Body of pancreas (tissue), 4 donors: ENCODE data around the gene TMUB1. TPM values are rescaled to one million over a fixed set of nuclear protein-coding genes. Genes with fewer than 3 reads are reported as not detected.

ENCODE experiments used
- ATAC-seq: fragments of 150-250 bp; one replicate; pipeline ENCODE4 v1.9.1; 2016
- DNase-seq, 4 donors: peaks; one replicate each; pipeline ENCODE4 v3.0.0-alpha.2; 2019
- H3K27ac ChIP-seq, 4 donors: fragments of 200-600 bp; sonication (generic); 1 replicate in 3 of 4; 2 replicates in 1 of 4; pipeline versions ENCODE4 v1.5.1 to v1.6.1; 2016 to 2019; ENCODE audit warnings: mild to moderate bottlenecking in 1 of 4, mixed read lengths in 1 of 4, moderate library complexity in 1 of 4
- H3K27me3 ChIP-seq, 2 donors: fragments of 200-600 bp; sonication (generic); one replicate each; pipeline ENCODE4 v1.6.0; 2016; ENCODE audit warnings: mild to moderate bottlenecking in 1 of 2
- H3K36me3 ChIP-seq, 2 donors: fragments of 200-600 bp; sonication (generic); replicated peaks in 1 of 2; 2 replicates each; pipeline ENCODE4 v1.5.1; 2016; ENCODE audit warnings: low read depth in 2 of 2; ENCODE audit not compliant: insufficient read depth in 1 of 2
- H3K4me1 ChIP-seq: fragments of 200-600 bp; sonication (generic); one replicate; pipeline ENCODE4 v1.6.0; 2016
- H3K4me3 ChIP-seq, 2 donors: fragments of 200-600 bp; sonication (generic); 1 replicate in 1 of 2; 2 replicates in 1 of 2; pipeline ENCODE4 v1.5.1; 2016 to 2019
- H3K9me3 ChIP-seq, 3 donors: fragments of 200-600 bp; sonication (generic); 1 replicate in 2 of 3; 2 replicates in 1 of 3; pipeline ENCODE4 v1.5.1; 2016
- CTCF ChIP-seq, 7 experiments: fragments of 450-650 bp in 4 of 7; fragments of 200-600 bp in 3 of 7; sonication (generic) in 3 of 7; IDR thresholded peaks; one replicate each; pipeline ENCODE4 v1.5.1; 2016 to 2019; ENCODE audit warnings: antibody characterized with exemption in 7 of 7
- POLR2A ChIP-seq, 3 donors: fragments of 450-650 bp; IDR thresholded peaks; one replicate each; pipeline ENCODE4 v1.6.1; 2016; ENCODE audit warnings: antibody characterized with exemption in 3 of 3, mild to moderate bottlenecking in 2 of 3
- WGBS, 2 donors: methylation state at CpG; one replicate each; pipeline ENCODE4 v1.1.5; 2017; 5-methylcytosine and 5-hydroxymethylcytosine counted together
- intact Hi-C: fragments of 100-400 bp; cut with DNase I; formaldehyde crosslinking; loops from one replicate; pipeline ENCODE4 v1.15.1; 2023
- total RNA-seq, 2 donors: library from RNA; depleted of rRNA; stranded (reverse); fragments of >200 nt; gene quantifications; one replicate each; pipeline ENCODE4 v1.1.0, GENCODE V29; 2016

Gene TMUB1
- total RNA-seq, 2 donors from 2014 or later = 34.9 to 54.2 TPM

DNA sequence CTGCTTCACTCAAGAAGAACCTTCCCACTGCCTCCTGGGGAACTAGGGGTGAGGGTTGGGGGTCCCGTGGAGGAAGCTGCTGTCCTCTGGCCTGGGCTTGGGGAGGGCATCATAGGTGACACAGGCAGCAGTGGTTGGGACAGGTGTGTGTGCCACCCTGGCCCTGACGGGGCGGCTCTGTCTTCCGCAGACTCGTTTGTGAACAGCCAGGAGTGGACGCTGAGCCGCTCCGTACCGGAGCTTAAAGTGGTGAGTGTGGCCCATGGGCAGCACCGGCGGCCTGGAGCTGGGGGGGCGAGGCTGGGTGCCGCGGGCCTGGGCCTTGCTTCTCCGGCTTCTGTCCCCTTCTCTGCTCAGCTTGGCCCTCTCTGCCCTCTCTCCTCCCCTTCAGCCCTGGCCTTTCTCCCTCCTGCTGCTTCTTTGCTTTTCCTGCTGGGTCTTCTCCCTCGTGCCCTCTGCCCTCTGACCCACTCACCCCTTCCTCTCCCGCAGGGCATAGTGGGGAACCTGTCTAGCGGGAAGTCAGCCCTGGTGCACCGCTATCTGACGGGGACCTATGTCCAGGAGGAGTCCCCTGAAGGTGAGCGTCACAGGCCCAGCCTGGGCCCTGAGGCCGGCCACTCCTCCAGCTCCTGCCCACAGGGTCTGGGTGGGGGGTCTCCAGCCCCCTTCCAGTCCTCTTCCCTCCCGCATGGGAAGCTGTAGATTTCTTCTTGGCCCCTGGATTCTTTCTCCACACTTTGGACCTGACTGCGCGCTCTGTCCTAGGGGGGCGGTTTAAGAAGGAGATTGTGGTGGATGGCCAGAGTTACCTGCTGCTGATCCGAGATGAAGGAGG, 33.5 kb upstream of the TMUB1 start:
- no peaks in the 10 kb centered on the region for H3K9me3 ChIP-seq
- peaks cover 38% of the 10 kb centered on the region for H3K4me1 ChIP-seq
- TF ChIP-seq POLR2A (IDR thresholded peaks at IDR 0.05) = no peak
- TF ChIP-seq CTCF (IDR thresholded peaks at IDR 0.05) = no peak
- H3K36me3 ChIP-seq = peaks cover 0 to 18% of the 10 kb centered on the region in 2 donors
- no peak overlapping the region for H3K27ac ChIP-seq
- H3K27me3 ChIP-seq = no peaks in the 10 kb centered on the region
- no peak overlapping the region for H3K4me3 ChIP-seq
- DNase-seq (no peak), ATAC-seq (no peak)
- WGBS, 2 donors = 90 to 91% methylated on average over 16 to 27 of the region's 27 CpGs
- intact Hi-C loops = loop anchor here (10.0 kb wide), 1 partner anchor 222 kb away; no protein-coding TSS in a partner anchor

DNA sequence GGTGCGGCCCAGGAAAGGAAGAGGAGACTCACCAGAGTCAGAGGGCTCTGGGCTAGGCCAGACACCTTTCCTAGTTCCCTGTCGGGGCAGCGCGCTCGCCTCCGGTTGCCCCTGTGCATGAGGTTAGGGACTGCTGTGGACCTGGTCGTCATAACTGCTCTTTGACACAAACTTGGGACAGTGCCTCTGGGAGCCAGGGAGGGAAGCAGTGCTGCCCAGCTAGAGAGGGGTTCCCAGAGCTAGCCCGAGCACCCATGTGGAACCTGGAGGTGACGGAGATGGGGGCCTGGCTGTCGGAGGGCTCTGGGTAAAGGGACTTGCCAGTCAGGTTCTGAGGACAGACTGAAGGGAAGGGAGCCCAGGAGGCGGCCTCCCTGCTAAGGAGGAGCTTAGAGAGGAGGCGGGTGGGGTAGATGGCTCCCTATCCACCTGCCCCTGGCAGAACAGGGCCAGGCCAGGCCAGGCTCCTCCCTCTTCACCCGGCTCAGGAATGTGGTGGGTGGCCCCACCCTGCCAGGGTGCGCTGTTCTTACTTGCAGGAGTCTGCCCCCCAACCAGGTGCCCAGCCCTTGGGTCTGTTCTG, 32.6 kb upstream of the TMUB1 start:
- intact Hi-C loops = loop anchor here (10.0 kb wide), 1 partner anchor 221 kb away; no protein-coding TSS in a partner anchor
- H3K27ac ChIP-seq = peak overlapping the region in 2 of 4 donors; percentile 26 to 41
- TF ChIP-seq CTCF (IDR thresholded peaks at IDR 0.05) (no peak), POLR2A (IDR thresholded peaks at IDR 0.05) (peak in 1 of 3 donors; percentile 50)
- no peaks in the 10 kb centered on the region for H3K9me3 ChIP-seq
- no peak overlapping the region for H3K4me3 ChIP-seq
- H3K36me3 ChIP-seq = peaks cover 0 to 15% of the 10 kb centered on the region in 2 donors
- ATAC-seq = peak; percentile 51
- H3K27me3 ChIP-seq = no peaks in the 10 kb centered on the region
- peak; percentile 52 to 77 (median 72) for DNase-seq
- WGBS, 2 donors = 51 to 71% methylated on average over 6 to 14 of the region's 14 CpGs
- H3K4me1 ChIP-seq = peaks cover 47% of the 10 kb centered on the region

DNA sequence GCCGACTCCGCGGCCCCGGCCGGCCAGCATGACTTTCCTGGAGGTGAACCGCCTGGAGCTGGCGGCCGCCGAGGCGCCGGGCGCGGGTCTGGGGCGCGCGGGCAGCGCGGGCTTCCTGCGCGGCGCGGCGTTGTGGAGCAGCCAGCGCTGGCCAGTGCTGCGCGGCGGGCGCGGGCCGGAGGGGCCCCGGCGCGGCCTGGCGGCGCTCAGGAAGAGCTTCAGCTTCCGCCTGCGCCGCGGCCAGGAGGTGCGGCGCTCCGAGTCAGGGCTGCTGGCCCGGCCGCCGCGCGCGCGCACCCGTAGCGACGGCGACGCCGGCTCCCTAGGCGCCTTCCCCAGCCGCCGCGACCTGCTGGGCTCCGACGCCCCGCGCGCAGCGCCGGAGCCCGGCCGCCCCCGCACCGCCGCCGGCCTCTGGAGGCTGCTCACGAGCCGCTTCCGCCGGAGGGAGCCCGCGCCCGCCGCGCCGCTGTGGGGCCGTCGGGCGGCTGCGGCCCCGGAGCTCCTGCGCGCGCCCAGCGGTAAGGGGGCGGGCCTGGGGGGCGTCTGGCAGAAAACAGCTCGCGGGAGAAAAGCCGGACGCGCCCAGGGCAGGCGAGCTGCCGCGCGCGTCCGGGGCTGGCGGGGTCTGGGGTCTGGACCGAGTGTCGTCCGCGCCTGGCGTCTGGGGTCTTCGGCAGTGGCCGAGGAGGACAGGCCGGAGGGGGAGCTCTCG, 32.0 kb upstream of the TMUB1 start:
- DNase-seq (peak in 2 of 4 donors; percentile 21 to 37), ATAC-seq (peak; percentile 41)

More for the DNA sequence above, 32.0 kb upstream of the TMUB1 start:
- no peak overlapping the region for H3K4me3 ChIP-seq
- H3K27ac ChIP-seq = peak overlapping the region in 2 of 4 donors; percentile 26 to 41
- H3K4me1 ChIP-seq = peaks cover 52% of the 10 kb centered on the region
- H3K27me3 ChIP-seq = no peaks in the 10 kb centered on the region
- 8% methylated on average over 89 of the region's 114 CpGs; no CpG with 5 or more reads in 1 of the 2 donors for WGBS, 2 donors
- H3K9me3 ChIP-seq = no peaks in the 10 kb centered on the region
- peaks cover 0 to 15% of the 10 kb centered on the region in 2 donors for H3K36me3 ChIP-seq
- TF ChIP-seq CTCF (IDR thresholded peaks at IDR 0.05) (no peak), POLR2A (IDR thresholded peaks at IDR 0.05) (no peak)
- intact Hi-C loops = loop anchor here (10.0 kb wide), 1 partner anchor 220 kb away; no protein-coding TSS in a partner anchor
